Peyer's patch (tissue), 4 donors: Measurements from ENCODE around the gene MBTPS1. TPM values are rescaled to one million over a fixed set of nuclear protein-coding genes. Genes with fewer than 3 reads are reported as not detected.
A peak's percentile ranks its signal among the peaks of the same experiment; 100 is the strongest.

Source experiments
- DNase-seq, 3 donors: peaks; one replicate each; pipeline ENCODE4 v3.0.0-alpha.2; 2017 to 2019
- H3K27ac ChIP-seq, 4 donors: fragments of 200-600 bp; sonication (generic); one replicate each; pipeline ENCODE4 v1.5.1; 2016 to 2019
- H3K27me3 ChIP-seq, 2 donors: fragments of 200-600 bp; sonication (generic); one replicate each; pipeline ENCODE4 v1.5.1; 2019
- H3K36me3 ChIP-seq, 3 donors: fragments of 200-600 bp; sonication (generic); one replicate each; pipeline ENCODE4 v1.5.1; 2016 to 2019
- H3K4me1 ChIP-seq, 4 donors: fragments of 200-600 bp; sonication (generic); one replicate each; pipeline ENCODE4 v1.5.1; 2016 to 2019
- H3K4me3 ChIP-seq, 4 donors: fragments of 200-600 bp; sonication (generic); 1 replicate in 3 of 4; 2 replicates in 1 of 4; pipeline ENCODE4 v1.5.1; 2016 to 2019; ENCODE audit warnings: mild to moderate bottlenecking in 1 of 4
- H3K9me3 ChIP-seq, 4 donors: fragments of 200-600 bp; sonication (generic); one replicate each; pipeline ENCODE4 v1.5.1; 2016 to 2019; ENCODE audit warnings: mild to moderate bottlenecking in 1 of 4
- POLR2A ChIP-seq, 2 donors: fragments of 450-650 bp; IDR thresholded peaks; one replicate each; pipeline ENCODE4 v1.5.1; 2017; ENCODE audit warnings: antibody characterized with exemption in 2 of 2, mild to moderate bottlenecking in 2 of 2, moderate library complexity in 2 of 2
- total RNA-seq, 4 donors: library from RNA; depleted of rRNA; stranded (reverse); fragments of >200 nt; gene quantifications; one replicate each; pipeline ENCODE4 v1.1.0, GENCODE V29; 2016
- TF ChIP-seq, protein P1 (sequence below), 6 experiments: fragments of 450-650 bp in 4 of 6; fragments of 200-600 bp in 2 of 6; sonication (generic) in 1 of 6; IDR thresholded peaks; one replicate each; pipeline ENCODE4 v1.5.1; 2017 to 2019; ENCODE audit warnings: antibody characterized with exemption in 6 of 6, mild to moderate bottlenecking in 3 of 6, moderate library complexity in 1 of 6

MBTPS1 gene
- total RNA-seq, 4 donors from 2014 or later: 79.0 to 104 (median 91.7) TPM

DNA sequence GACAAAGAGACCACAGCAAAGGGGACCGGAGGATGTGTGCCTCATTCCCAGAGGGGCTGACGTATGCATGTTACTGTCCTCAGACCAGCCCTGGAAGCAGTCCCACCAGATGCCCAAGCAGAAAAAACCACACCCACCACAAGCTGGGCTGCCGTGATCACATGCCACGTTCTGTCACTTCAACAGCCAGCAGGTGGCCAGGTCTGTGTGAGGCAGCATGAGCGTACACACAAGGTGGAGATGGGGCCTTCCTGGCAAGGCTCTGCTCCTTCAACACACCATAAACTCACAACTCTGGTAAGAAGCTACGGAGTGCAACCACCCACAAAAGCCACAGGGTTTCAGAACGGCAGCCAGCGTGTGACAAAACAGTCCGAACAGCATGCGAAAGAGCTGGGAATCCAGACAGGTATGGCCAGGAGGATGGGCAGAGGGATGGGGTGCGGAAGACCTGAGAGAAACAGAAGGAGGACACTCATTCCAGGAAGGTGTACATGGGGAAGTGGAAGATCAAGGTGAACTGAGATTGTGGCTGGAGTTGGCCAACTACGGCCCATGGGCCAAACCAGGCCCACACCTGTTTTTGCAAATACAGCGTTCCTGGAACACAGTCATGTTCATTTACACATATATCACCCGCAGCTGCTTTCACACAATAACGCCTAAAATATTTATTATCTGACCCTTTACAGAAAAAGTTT, 27.9 kb downstream of the MBTPS1 start:
- Histone ChIP-seq H3K4me3 (no peak overlapping the region), H3K27me3 (no peaks in the 10 kb centered on the region), H3K27ac (no peak overlapping the region), H3K4me1 (peaks cover 0 to 15% (median 0%) of the 10 kb centered on the region in 4 donors), H3K9me3 (no peaks in the 10 kb centered on the region), H3K36me3 (peaks cover 0 to 94% (median 3%) of the 10 kb centered on the region in 3 donors)
- DNase-seq: peak in 2 of 3 donors; percentile 63 to 70
- TF ChIP-seq POLR2A (IDR thresholded peaks at IDR 0.05): no peak
- TF ChIP-seq, protein P1, sequence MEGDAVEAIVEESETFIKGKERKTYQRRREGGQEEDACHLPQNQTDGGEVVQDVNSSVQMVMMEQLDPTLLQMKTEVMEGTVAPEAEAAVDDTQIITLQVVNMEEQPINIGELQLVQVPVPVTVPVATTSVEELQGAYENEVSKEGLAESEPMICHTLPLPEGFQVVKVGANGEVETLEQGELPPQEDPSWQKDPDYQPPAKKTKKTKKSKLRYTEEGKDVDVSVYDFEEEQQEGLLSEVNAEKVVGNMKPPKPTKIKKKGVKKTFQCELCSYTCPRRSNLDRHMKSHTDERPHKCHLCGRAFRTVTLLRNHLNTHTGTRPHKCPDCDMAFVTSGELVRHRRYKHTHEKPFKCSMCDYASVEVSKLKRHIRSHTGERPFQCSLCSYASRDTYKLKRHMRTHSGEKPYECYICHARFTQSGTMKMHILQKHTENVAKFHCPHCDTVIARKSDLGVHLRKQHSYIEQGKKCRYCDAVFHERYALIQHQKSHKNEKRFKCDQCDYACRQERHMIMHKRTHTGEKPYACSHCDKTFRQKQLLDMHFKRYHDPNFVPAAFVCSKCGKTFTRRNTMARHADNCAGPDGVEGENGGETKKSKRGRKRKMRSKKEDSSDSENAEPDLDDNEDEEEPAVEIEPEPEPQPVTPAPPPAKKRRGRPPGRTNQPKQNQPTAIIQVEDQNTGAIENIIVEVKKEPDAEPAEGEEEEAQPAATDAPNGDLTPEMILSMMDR (IDR thresholded peaks at IDR 0.05): peak in 1 of 6 experiments; percentile 7

DNA sequence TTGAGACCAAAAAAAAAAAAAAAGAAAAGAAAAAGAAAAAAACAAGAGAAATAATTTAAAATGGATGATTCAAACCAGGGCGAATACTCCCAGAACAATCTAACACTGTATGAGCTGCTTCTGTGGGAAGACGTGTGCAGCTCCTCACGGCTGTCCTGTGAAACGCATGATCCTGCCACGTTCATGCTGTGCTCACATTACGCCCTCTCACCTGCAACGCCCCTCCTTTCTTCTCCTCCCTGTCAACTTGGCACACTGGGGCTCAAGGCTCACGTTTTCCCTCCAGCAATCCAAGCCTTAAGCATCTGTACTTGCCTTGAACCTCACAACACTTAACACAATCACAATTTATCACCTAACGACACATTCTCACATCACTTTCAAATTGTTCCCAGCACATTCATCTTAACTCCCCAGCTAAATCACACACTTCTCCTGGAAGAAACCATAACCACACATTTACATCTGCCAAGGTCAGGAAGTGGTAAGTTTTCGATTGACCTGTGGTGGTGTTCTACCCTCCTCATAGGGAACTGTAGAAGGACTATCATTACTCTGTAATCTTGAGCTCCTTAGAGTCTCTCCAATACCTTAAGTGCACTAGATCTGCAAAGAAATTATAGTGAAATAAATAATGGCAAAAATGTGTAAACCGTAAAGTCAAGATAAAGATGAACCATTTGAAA, 29.1 kb downstream of the MBTPS1 start:
- H3K4me1 ChIP-seq: peaks cover 0 to 15% (median 0%) of the 10 kb centered on the region in 4 donors
- H3K27ac ChIP-seq: no peak overlapping the region
- H3K9me3 ChIP-seq: no peaks in the 10 kb centered on the region
- DNase-seq: no peak
- peaks cover 0 to 81% (median 3%) of the 10 kb centered on the region in 3 donors for H3K36me3 ChIP-seq
- TF ChIP-seq POLR2A (IDR thresholded peaks at IDR 0.05): no peak
- TF ChIP-seq, protein P1 (IDR thresholded peaks at IDR 0.05): no peak
- H3K27me3 ChIP-seq: no peaks in the 10 kb centered on the region
- no peak overlapping the region for H3K4me3 ChIP-seq

GRCh38 chr16:84087001-84087400, 29.7 kb downstream of the MBTPS1 start:
- H3K4me1 ChIP-seq: peaks cover 0 to 15% (median 0%) of the 10 kb centered on the region in 4 donors
- H3K27ac ChIP-seq: no peak overlapping the region
- peaks cover 0 to 78% (median 3%) of the 10 kb centered on the region in 3 donors for H3K36me3 ChIP-seq
- no peak for DNase-seq
- H3K27me3 ChIP-seq: no peaks in the 10 kb centered on the region
- TF ChIP-seq POLR2A (IDR thresholded peaks at IDR 0.05): no peak
- TF ChIP-seq, protein P1 (IDR thresholded peaks at IDR 0.05): no peak
- no peaks in the 10 kb centered on the region for H3K9me3 ChIP-seq
- no peak overlapping the region for H3K4me3 ChIP-seq

DNA sequence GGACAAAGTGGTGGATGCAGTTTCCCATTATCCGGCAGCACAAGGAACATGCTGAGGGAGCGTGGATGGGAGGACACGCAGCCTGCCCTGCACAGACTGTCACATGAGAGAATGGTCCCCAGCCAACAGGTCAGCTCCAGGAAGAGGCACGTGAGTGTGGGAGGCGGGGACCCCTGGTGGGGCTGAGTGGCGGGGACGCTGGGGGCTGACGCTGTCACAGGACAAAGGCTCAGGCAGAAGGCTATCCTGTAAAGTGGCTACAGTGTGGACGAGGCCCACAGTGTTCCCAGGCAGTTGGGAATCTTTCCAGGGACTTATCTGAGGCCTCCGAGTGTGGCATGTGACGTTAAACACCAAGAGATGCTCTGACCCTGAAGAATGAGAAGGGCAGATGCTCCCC, 30.4 kb downstream of the MBTPS1 start:
- H3K27me3 ChIP-seq: no peaks in the 10 kb centered on the region
- H3K27ac ChIP-seq: no peak overlapping the region
- no peak overlapping the region for H3K4me3 ChIP-seq
- H3K4me1 ChIP-seq: peaks cover 0 to 15% (median 0%) of the 10 kb centered on the region in 4 donors
- no peak for DNase-seq
- peaks cover 0 to 78% (median 3%) of the 10 kb centered on the region in 3 donors for H3K36me3 ChIP-seq
- TF ChIP-seq, protein P1 (IDR thresholded peaks at IDR 0.05): no peak
- no peak for TF ChIP-seq POLR2A (IDR thresholded peaks at IDR 0.05)
- no peaks in the 10 kb centered on the region for H3K9me3 ChIP-seq

- TF ChIP-seq POLR2A (IDR thresholded peaks at IDR 0.05): no peak
- TF ChIP-seq, protein P1 (IDR thresholded peaks at IDR 0.05): no peak
- no peak for DNase-seq
- Histone ChIP-seq H3K27ac (no peak overlapping the region), H3K4me1 (peaks cover 0 to 15% (median 0%) of the 10 kb centered on the region in 4 donors), H3K4me3 (no peak overlapping the region), H3K36me3 (peaks cover 0 to 78% (median 3%) of the 10 kb centered on the region in 3 donors), H3K9me3 (no peaks in the 10 kb centered on the region), H3K27me3 (no peaks in the 10 kb centered on the region)
Measured at GRCh38 chr16:84085773-84086172, 31.0 kb downstream of the MBTPS1 start.
